ENCODE data around the gene CCDC154. TPM values are rescaled to one million over a fixed set of nuclear protein-coding genes. Genes with fewer than 3 reads are reported as not detected.

Gene CCDC154
- total and polyA plus RNA-seq, 9 of the 15 experiments (the other 6 are each of a cell fraction or from before 2014, with no cell fraction given), result 0.15 to 1.4 (median 0.20) TPM; not detected in 5

- TF ChIP-seq ZNF639 (CRISPR knock-in tag; conservative IDR thresholded peaks at IDR 0.05 in 1 of 2, IDR thresholded peaks at IDR 0.05 in 1 of 2) (peak in 1 of 2 experiments; percentile 67; a peak in 2 of 4 replicates), SOX6 (IDR thresholded peaks at IDR 0.05) (peak; percentile 75), GMEB1 (CRISPR knock-in tag; IDR thresholded peaks at IDR 0.05) (peak; percentile 79), JUN (IDR thresholded peaks at IDR 0.05; ENCODE audit: borderline replicate concordance, low read depth, low read length) (no peak), JUN (CRISPR knock-in tag; IDR thresholded peaks at IDR 0.05; ENCODE audit: borderline replicate concordance) (0 out of 2 replicates have a peak, but pooled peaks have one; percentile 52), ETV1 (tag; conservative IDR thresholded peaks at IDR 0.05; ENCODE audit: low read depth) (peak; percentile 71), TEAD2 (tag; IDR thresholded peaks at IDR 0.05) (no peak), NFIC (IDR thresholded peaks at IDR 0.05) (peak; percentile 82), HBP1 (CRISPR knock-in tag; IDR thresholded peaks at IDR 0.05) (0 out of 2 replicates have a peak, but pooled peaks have one; percentile 29), PHF8 (IDR thresholded peaks at IDR 0.05; ENCODE audit: borderline replicate concordance, low read length) (peak; percentile 83; the same call in 1 of the 2 replicates), RAD51 (IDR thresholded peaks at IDR 0.05; ENCODE audit: borderline replicate concordance, low read depth) (peak; percentile 33; the same call in 1 of the 2 replicates), NR4A1 (CRISPR knock-in tag; IDR thresholded peaks at IDR 0.05) (no peak), NR4A1 (tag; IDR thresholded peaks at IDR 0.05) (0 out of 2 replicates have a peak, but pooled peaks have one; percentile 55), YY1 (IDR thresholded peaks at IDR 0.05; ENCODE audit: borderline replicate concordance in 1 of 3, control insufficient read depth in 1 of 3, extremely low read depth in 1 of 3, insufficient read depth in 3 of 3, insufficient read length in 1 of 3, insufficient replicate concordance in 2 of 3, low read depth in 1 of 3, low read length in 2 of 3) (peak in 1 of 3 experiments; percentile 6), NKRF (IDR thresholded peaks at IDR 0.05; ENCODE audit: borderline replicate concordance) (peak; percentile 91), SP1 (CRISPR knock-in tag; IDR thresholded peaks at IDR 0.05) (peak; percentile 60), DIDO1 (tag; IDR thresholded peaks at IDR 0.05; ENCODE audit: low read depth) (peak; percentile 77)
Observed at GRCh38 chr16:1492923-1493745, 48.8 kb upstream of the CCDC154 start, which contains the start of gene TELO2 (continued).
